ENCODE results near the gene MYOF. TPM values are rescaled to one million over a fixed set of nuclear protein-coding genes. Genes with fewer than 3 reads are reported as not detected.

MYOF gene
- total and polyA plus RNA-seq, 2 donors (not counting 1 experiment from before 2014, with no cell fraction given): 298 to 314 TPM

DNA sequence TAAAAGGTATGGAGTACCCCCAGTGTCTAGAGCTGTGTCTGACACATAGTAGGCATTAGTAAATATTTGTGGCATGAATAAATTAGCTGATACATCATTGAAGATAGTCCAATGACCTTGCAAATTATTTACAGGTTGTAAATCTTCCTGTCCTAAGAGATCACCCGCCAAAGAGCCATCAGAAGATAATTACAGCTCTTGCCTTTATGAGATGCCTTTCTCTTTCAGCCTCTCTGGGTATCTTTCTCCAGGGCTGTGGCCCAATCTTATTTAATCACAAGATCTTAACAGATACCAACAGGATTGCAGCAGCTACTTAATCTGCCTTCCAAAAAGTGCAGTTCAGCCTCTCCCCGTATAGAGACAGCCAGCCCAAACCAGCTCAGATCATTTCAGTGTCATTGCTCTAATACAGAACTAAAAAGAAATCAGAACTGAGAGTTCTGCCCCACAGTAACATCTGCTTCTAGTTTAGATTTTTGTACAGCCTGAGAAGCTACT is 41.5 kb downstream of the MYOF start:
- Histone ChIP-seq H2AFZ (ENCODE audit: low read length) (no peak overlapping the region), H3K79me2 (ENCODE audit: control insufficient read depth, insufficient read depth, low read length) (peaks cover 58% of the 10 kb centered on the region), H3K4me1 (ENCODE audit: control insufficient read depth, extremely low read depth, insufficient read depth, low read length) (peaks cover 61% of the 10 kb centered on the region), H3K27ac (ENCODE audit: insufficient read depth, low read length) (peak overlapping the region; percentile 66), H3K4me2 (ENCODE audit: extremely low read depth, insufficient read depth, low read length) (no peak overlapping the region), H4K20me1 (ENCODE audit: control insufficient read depth, extremely low read depth, insufficient read depth, low read length) (no peaks in the 10 kb centered on the region), H3K36me3 (ENCODE audit: control insufficient read depth, insufficient read depth, low read length) (peaks cover 12% of the 10 kb centered on the region), H3K9me3 (ENCODE audit: control insufficient read depth, insufficient read depth, low read depth, low read length) (no peaks in the 10 kb centered on the region), H3K4me3 (replicated peaks in 1 of 4; ENCODE audit: control extremely low read depth in 1 of 4, insufficient read depth in 1 of 4, low read depth in 3 of 4, low read length in 4 of 4) (no peak overlapping the region), H3K27me3 (ENCODE audit: control insufficient read depth, insufficient read depth, low read length) (no peaks in the 10 kb centered on the region), H3K9ac (ENCODE audit: insufficient read depth, low read length) (peak overlapping the region; percentile 5)
- peak; percentile 51 to 59 for DNase-seq (ENCODE audit: low read depth in 2 of 2)
- TF ChIP-seq EZH2 (IDR thresholded peaks at IDR 0.05; ENCODE audit: low read length, missing control alignments) (no peak), CTCF (conservative IDR thresholded peaks at IDR 0.05 in 1 of 2, IDR thresholded peaks at IDR 0.05 in 1 of 2; ENCODE audit: low read depth in 1 of 2, low read length in 2 of 2) (no peak)

GRCh38 chr10:93438613-93439253 is 43.4 kb downstream of the MYOF start:
- no peaks in the 10 kb centered on the region for H3K36me3 ChIP-seq (ENCODE audit: control insufficient read depth, insufficient read depth, low read length)
- H3K4me3 ChIP-seq (replicated peaks in 1 of 4; ENCODE audit: control extremely low read depth in 1 of 4, insufficient read depth in 1 of 4, low read depth in 3 of 4, low read length in 4 of 4): no peak overlapping the region
- no peaks in the 10 kb centered on the region for H4K20me1 ChIP-seq (ENCODE audit: control insufficient read depth, extremely low read depth, insufficient read depth, low read length)
- no peak overlapping the region for H2AFZ ChIP-seq (ENCODE audit: low read length)
- TF ChIP-seq CTCF (conservative IDR thresholded peaks at IDR 0.05 in 1 of 2, IDR thresholded peaks at IDR 0.05 in 1 of 2; ENCODE audit: low read depth in 1 of 2, low read length in 2 of 2) (no peak), EZH2 (IDR thresholded peaks at IDR 0.05; ENCODE audit: low read length, missing control alignments) (no peak)
- H3K27me3 ChIP-seq (ENCODE audit: control insufficient read depth, insufficient read depth, low read length): no peaks in the 10 kb centered on the region
- H3K9ac ChIP-seq (ENCODE audit: insufficient read depth, low read length): peak overlapping the region; percentile 9
- H3K9me3 ChIP-seq (ENCODE audit: control insufficient read depth, insufficient read depth, low read depth, low read length): no peaks in the 10 kb centered on the region
- H3K27ac ChIP-seq (ENCODE audit: insufficient read depth, low read length): peak overlapping the region; percentile 99
- H3K4me2 ChIP-seq (ENCODE audit: extremely low read depth, insufficient read depth, low read length): no peak overlapping the region
- peaks cover 61% of the 10 kb centered on the region for H3K4me1 ChIP-seq (ENCODE audit: control insufficient read depth, extremely low read depth, insufficient read depth, low read length)
- peak in 1 of 2 donors; percentile 32 for DNase-seq (ENCODE audit: low read depth in 2 of 2)
- H3K79me2 ChIP-seq (ENCODE audit: control insufficient read depth, insufficient read depth, low read length): peaks cover 62% of the 10 kb centered on the region

DNA sequence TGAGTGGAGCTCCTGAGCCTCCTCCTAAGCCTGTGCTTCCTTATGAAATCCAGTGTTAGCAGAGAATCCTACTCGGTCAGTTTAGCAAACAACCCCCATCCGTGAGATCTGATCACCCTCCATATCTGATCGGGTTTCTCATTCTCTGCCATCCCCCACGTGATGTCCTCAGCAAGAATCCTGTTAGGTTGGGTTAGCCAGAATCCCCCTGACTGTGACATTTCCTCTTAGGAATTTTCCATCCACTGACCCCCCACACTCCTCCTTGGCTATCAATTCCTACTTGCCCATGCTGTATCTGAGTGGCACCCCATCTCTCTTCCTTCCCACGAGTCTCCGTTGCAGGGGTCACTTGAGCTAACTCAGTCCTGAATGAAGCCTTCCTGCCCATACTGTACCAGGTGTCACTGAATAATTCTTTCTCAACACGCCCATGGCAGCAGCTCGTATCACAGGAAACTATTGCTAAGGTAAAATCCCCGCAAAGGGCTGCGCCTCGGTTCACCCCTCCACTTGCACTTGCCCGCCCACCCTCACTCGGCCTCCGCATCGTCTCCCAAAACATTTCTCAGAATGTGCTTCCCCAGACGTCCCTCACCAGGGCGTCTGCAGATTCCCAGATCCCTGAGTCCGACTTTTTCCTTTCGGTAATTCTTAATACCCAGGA is 44.1 kb downstream of the MYOF start:
- Histone ChIP-seq H3K9ac (ENCODE audit: insufficient read depth, low read length) (peak overlapping the region; percentile 70), H3K4me3 (replicated peaks in 1 of 4; ENCODE audit: control extremely low read depth in 1 of 4, insufficient read depth in 1 of 4, low read depth in 3 of 4, low read length in 4 of 4) (peak overlapping the region in 1 of 4 experiments; percentile 16), H3K4me1 (ENCODE audit: control insufficient read depth, extremely low read depth, insufficient read depth, low read length) (peaks cover 59% of the 10 kb centered on the region), H3K36me3 (ENCODE audit: control insufficient read depth, insufficient read depth, low read length) (no peaks in the 10 kb centered on the region), H3K9me3 (ENCODE audit: control insufficient read depth, insufficient read depth, low read depth, low read length) (no peaks in the 10 kb centered on the region), H2AFZ (ENCODE audit: low read length) (no peak overlapping the region), H3K4me2 (ENCODE audit: extremely low read depth, insufficient read depth, low read length) (peak overlapping the region; percentile 67), H3K79me2 (ENCODE audit: control insufficient read depth, insufficient read depth, low read length) (peaks cover 62% of the 10 kb centered on the region), H4K20me1 (ENCODE audit: control insufficient read depth, extremely low read depth, insufficient read depth, low read length) (no peaks in the 10 kb centered on the region), H3K27me3 (ENCODE audit: control insufficient read depth, insufficient read depth, low read length) (no peaks in the 10 kb centered on the region), H3K27ac (ENCODE audit: insufficient read depth, low read length) (peak overlapping the region; percentile 99)
- DNase-seq (ENCODE audit: low read depth in 2 of 2): peak; percentile 44 to 85
- TF ChIP-seq EZH2 (IDR thresholded peaks at IDR 0.05; ENCODE audit: low read length, missing control alignments): no peak
- TF ChIP-seq CTCF (conservative IDR thresholded peaks at IDR 0.05 in 1 of 2, IDR thresholded peaks at IDR 0.05 in 1 of 2; ENCODE audit: low read depth in 1 of 2, low read length in 2 of 2): no peak
